Thyroid gland (tissue), 4 donors: ENCODE measurements around the gene KCNA10.

Experiments used
- POLR2A ChIP-seq, 2 donors: fragments of 450-650 bp; IDR thresholded peaks; one replicate each; pipeline ENCODE4 v1.6.1; 2017; ENCODE audit warnings: antibody characterized with exemption in 2 of 2, mild to moderate bottlenecking in 2 of 2, moderate library complexity in 1 of 2
- TF ChIP-seq, protein P1 (sequence below), 6 experiments: fragments of 200-600 bp in 3 of 6; fragments of 450-650 bp in 3 of 6; sonication (generic) in 3 of 6; IDR thresholded peaks; one replicate each; pipeline ENCODE4 v1.5.1; 2016 to 2019; ENCODE audit warnings: antibody characterized with exemption in 6 of 6, mild to moderate bottlenecking in 2 of 6, inconsistent platforms in 1 of 6, moderate library complexity in 1 of 6

DNA sequence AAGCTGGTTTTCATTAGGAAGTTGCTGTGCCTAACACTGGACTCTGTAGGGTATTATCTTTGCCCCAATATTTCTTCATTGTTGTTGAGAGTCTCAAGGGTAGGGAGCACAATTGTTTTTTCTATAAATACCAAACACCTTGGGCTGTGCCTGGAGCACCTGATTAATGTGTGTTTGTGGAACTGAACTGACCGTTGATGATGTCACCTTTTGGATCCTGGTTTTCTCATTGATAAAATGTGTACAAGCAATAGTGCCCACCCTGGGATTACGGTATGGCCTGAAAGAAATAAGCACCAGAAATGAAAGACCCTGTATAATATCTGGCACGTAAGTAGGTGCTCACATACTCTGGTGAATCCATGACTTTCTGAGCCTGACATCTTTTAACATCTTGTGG lies 47.9 kb upstream of the KCNA10 start:
- TF ChIP-seq, protein P1, sequence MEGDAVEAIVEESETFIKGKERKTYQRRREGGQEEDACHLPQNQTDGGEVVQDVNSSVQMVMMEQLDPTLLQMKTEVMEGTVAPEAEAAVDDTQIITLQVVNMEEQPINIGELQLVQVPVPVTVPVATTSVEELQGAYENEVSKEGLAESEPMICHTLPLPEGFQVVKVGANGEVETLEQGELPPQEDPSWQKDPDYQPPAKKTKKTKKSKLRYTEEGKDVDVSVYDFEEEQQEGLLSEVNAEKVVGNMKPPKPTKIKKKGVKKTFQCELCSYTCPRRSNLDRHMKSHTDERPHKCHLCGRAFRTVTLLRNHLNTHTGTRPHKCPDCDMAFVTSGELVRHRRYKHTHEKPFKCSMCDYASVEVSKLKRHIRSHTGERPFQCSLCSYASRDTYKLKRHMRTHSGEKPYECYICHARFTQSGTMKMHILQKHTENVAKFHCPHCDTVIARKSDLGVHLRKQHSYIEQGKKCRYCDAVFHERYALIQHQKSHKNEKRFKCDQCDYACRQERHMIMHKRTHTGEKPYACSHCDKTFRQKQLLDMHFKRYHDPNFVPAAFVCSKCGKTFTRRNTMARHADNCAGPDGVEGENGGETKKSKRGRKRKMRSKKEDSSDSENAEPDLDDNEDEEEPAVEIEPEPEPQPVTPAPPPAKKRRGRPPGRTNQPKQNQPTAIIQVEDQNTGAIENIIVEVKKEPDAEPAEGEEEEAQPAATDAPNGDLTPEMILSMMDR (IDR thresholded peaks at IDR 0.05) = no peak
- TF ChIP-seq POLR2A (IDR thresholded peaks at IDR 0.05) = no peak
